Lower leg skin (tissue), 3 donors: ENCODE measurements around the gene DSN1.

ENCODE experiments used
- CTCF ChIP-seq, 3 donors: fragments of 450-650 bp; IDR thresholded peaks; one replicate each; pipeline ENCODE4 v1.5.1; 2016; ENCODE audit warnings: antibody characterized with exemption in 3 of 3, mild to moderate bottlenecking in 3 of 3, moderate library complexity in 2 of 3
- POLR2A ChIP-seq, 2 donors: fragments of 450-650 bp; IDR thresholded peaks; one replicate each; pipeline ENCODE4 v1.6.1; 2016 to 2017; ENCODE audit warnings: antibody characterized with exemption in 2 of 2, mild to moderate bottlenecking in 1 of 2, moderate library complexity in 1 of 2

GRCh38 chr20:36778831-36779655 lies 5.5 kb upstream of the DSN1 start:
- TF ChIP-seq POLR2A (IDR thresholded peaks at IDR 0.05) (no peak), CTCF (IDR thresholded peaks at IDR 0.05) (no peak)
